Thyroid gland (tissue), 4 donors: ENCODE results near the gene CISD3. TPM values are rescaled to one million over a fixed set of nuclear protein-coding genes. Genes with fewer than 3 reads are reported as not detected.

Experiments
- DNase-seq, 2 donors: peaks; one replicate each; pipeline ENCODE4 v3.0.0-alpha.2; 2019
- H3K27ac ChIP-seq, 3 donors: fragments of 200-600 bp; sonication (generic); 1 replicate in 2 of 3; 2 replicates in 1 of 3; pipeline ENCODE4 v1.5.1; 2016 to 2019; ENCODE audit warnings: mild to moderate bottlenecking in 1 of 3, moderate library complexity in 1 of 3
- H3K27me3 ChIP-seq: fragments of 200-600 bp; sonication (generic); one replicate; pipeline ENCODE4 v1.5.1; 2019
- H3K36me3 ChIP-seq, 2 donors: fragments of 200-600 bp; sonication (generic); one replicate each; pipeline ENCODE4 v1.5.1; 2016 to 2019
- H3K4me1 ChIP-seq, 2 donors: fragments of 200-600 bp; sonication (generic); one replicate each; pipeline ENCODE4 v1.5.1; 2017 to 2019
- H3K4me3 ChIP-seq, 3 donors: fragments of 200-600 bp; sonication (generic); replicated peaks in 1 of 3; 1 replicate in 2 of 3; 2 replicates in 1 of 3; pipeline ENCODE4 v1.5.1; 2016; ENCODE audit warnings: mild to moderate bottlenecking in 1 of 3
- H3K9me3 ChIP-seq: fragments of 200-600 bp; sonication (generic); one replicate; pipeline ENCODE4 v1.5.1; 2017
- CTCF ChIP-seq, 6 experiments: fragments of 200-600 bp in 3 of 6; fragments of 450-650 bp in 3 of 6; sonication (generic) in 3 of 6; IDR thresholded peaks; one replicate each; pipeline ENCODE4 v1.5.1; 2016 to 2019; ENCODE audit warnings: antibody characterized with exemption in 6 of 6, mild to moderate bottlenecking in 2 of 6, inconsistent platforms in 1 of 6, moderate library complexity in 1 of 6
- POLR2A ChIP-seq, 2 donors: fragments of 450-650 bp; IDR thresholded peaks; one replicate each; pipeline ENCODE4 v1.6.1; 2017; ENCODE audit warnings: antibody characterized with exemption in 2 of 2, mild to moderate bottlenecking in 2 of 2, moderate library complexity in 1 of 2
- WGBS, 2 donors: methylation state at CpG; one replicate each; pipeline ENCODE4 v1.1.5; 2017; 5-methylcytosine and 5-hydroxymethylcytosine counted together
- intact Hi-C: fragments of 100-400 bp; cut with DNase I; formaldehyde crosslinking; loops from one replicate; pipeline ENCODE4 v1.15.1; 2023
- total RNA-seq, 4 donors: library from RNA; depleted of rRNA; stranded (reverse); fragments of >200 nt; gene quantifications; one replicate each; pipeline ENCODE4 v1.2.3, GENCODE V29; 2016

The CISD3 gene
- total RNA-seq, 4 donors from 2014 or later, result 12.4 to 29.0 (median 18.2) TPM

- Histone ChIP-seq H3K27me3 (no peaks in the 10 kb centered on the region), H3K9me3 (no peaks in the 10 kb centered on the region), H3K27ac (peak within 1 kb of the TSS; percentile 97 to 99 (median 97)), H3K36me3 (peaks cover 3 to 5% of the 10 kb centered on the region in 2 donors), H3K4me3 (peak within 1 kb of the TSS; percentile 54 to 100 (median 95)), H3K4me1 (peaks cover 22 to 29% of the 10 kb centered on the region in 2 donors)
- whole genome bisulfite sequencing, 2 donors, result 0 to 2% methylated on average over 57 to 69 of the region's 100 CpGs
- TF ChIP-seq CTCF (IDR thresholded peaks at IDR 0.05) (no peak), POLR2A (IDR thresholded peaks at IDR 0.05) (peak in 1 of 2 donors; percentile 64)
- peak; percentile 82 to 84 for DNase-seq
- intact Hi-C loops, result loop anchor here (5.0 kb wide), 1 partner anchor 32 kb away; no protein-coding TSS in a partner anchor
These were observed 25.3 kb upstream of the CISD3 start, which contains the start of gene MLLT6 for GRCh38 chr17:38704606-38705522. Gene MLLT6 (plus strand): TSS chr17:38705273. CDS start chr17:38705633, 360 bp downstream.

- Histone ChIP-seq H3K36me3 (peaks cover 3 to 5% of the 10 kb centered on the region in 2 donors), H3K4me3 (peak overlapping the region; percentile 47 to 95 (median 54)), H3K4me1 (peaks cover 22 to 29% of the 10 kb centered on the region in 2 donors), H3K9me3 (no peaks in the 10 kb centered on the region), H3K27ac (peak overlapping the region; percentile 87 to 92 (median 88)), H3K27me3 (no peaks in the 10 kb centered on the region)
- TF ChIP-seq CTCF (IDR thresholded peaks at IDR 0.05) (no peak), POLR2A (IDR thresholded peaks at IDR 0.05) (no peak)
- intact Hi-C loops, result no loop called here
- WGBS, 2 donors, result 0 to 2% methylated on average over 13 to 17 of the region's 32 CpGs
- DNase-seq, result no peak
These were observed 24.7 kb upstream of the CISD3 start for GRCh38 chr17:38705523-38705802.

GRCh38 chr17:38705803-38706504 is 24.2 kb upstream of the CISD3 start:
- Histone ChIP-seq H3K27ac (peak overlapping the region; percentile 87 to 92 (median 88)), H3K4me1 (peaks cover 22 to 29% of the 10 kb centered on the region in 2 donors), H3K36me3 (peaks cover 3 to 7% of the 10 kb centered on the region in 2 donors), H3K27me3 (no peaks in the 10 kb centered on the region), H3K4me3 (peak overlapping the region; percentile 47 to 95 (median 54)), H3K9me3 (no peaks in the 10 kb centered on the region)
- DNase-seq, result peak; percentile 53 to 67
- intact Hi-C loops, result no loop called here
- TF ChIP-seq CTCF (IDR thresholded peaks at IDR 0.05) (no peak), POLR2A (IDR thresholded peaks at IDR 0.05) (peak in 1 of 2 donors; percentile 18)
- WGBS, 2 donors, result 1% methylated on average over 26 to 37 of the region's 38 CpGs

- no peaks in the 10 kb centered on the region for H3K27me3 ChIP-seq
- intact Hi-C loops, result no loop called here
- peak; percentile 33 to 43 for DNase-seq
- H3K27ac ChIP-seq, result peak overlapping the region; percentile 87 to 92 (median 88)
- H3K9me3 ChIP-seq, result no peaks in the 10 kb centered on the region
- peak overlapping the region in 1 of 3 donors; percentile 95 for H3K4me3 ChIP-seq
- H3K36me3 ChIP-seq, result peaks cover 5 to 14% of the 10 kb centered on the region in 2 donors
- TF ChIP-seq CTCF (IDR thresholded peaks at IDR 0.05), result no peak
- TF ChIP-seq POLR2A (IDR thresholded peaks at IDR 0.05), result no peak
- WGBS, 2 donors, result 11 to 14% methylated on average over 19 to 20 of the region's 20 CpGs
- H3K4me1 ChIP-seq, result peaks cover 17 to 22% of the 10 kb centered on the region in 2 donors
These were observed 23.5 kb upstream of the CISD3 start for GRCh38 chr17:38706505-38707216.
